HUDEP-2 (cell line): Measurements from ENCODE around the gene CEND1.

ENCODE experiments used
- DNase-seq, 76 experiments: peaks; one replicate each; lab custom pipeline; 2025; ENCODE audit not compliant: unreplicated experiment in 76 of 76; lab: John Stamatoyannopoulos, UW

The CEND1 gene

DNA sequence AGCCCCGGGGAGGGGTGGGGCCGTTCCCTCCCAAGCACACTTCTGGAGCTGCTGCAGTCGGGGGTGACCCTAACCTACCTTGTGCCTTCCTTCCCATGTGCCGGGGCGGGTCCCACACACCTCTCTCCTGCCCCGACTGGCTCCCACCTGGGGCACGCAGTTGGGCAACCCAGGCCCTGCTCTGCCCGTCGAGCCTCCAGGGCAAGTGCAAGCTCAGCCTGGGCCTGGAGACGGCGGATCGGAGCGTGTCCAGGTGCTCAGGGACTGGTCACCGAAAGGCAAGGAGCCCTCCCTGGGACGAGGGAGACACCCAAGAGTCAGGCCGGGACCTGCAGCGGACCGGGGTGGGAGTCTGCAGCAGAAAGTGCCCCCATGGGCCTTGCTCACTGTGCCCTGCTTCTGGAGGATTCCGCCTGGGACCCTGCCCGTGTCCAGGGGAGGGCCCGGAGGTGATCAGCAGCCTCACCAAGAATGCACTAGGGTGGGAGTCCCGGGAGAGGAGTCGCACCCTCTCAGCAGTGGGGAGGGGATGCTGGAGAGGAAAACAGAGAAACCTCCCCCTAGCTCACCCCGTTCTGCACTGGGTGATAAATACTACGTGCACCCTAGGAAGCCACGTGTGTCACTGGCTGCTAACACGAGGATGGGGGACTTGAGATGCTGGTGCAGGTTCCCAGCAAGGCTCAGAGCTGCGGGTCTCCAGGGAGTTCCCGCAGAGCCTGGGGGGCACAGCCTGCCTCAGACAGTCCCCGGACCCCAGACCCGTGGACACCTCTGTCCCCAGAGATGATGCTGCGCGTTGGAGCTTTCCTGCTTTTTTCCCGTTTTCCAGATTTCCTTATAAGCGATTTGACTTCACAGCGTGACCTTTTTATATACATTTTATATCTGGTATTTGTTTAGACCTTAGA is 7.4 kb downstream of the CEND1 start:
- no peak for DNase-seq

DNA sequence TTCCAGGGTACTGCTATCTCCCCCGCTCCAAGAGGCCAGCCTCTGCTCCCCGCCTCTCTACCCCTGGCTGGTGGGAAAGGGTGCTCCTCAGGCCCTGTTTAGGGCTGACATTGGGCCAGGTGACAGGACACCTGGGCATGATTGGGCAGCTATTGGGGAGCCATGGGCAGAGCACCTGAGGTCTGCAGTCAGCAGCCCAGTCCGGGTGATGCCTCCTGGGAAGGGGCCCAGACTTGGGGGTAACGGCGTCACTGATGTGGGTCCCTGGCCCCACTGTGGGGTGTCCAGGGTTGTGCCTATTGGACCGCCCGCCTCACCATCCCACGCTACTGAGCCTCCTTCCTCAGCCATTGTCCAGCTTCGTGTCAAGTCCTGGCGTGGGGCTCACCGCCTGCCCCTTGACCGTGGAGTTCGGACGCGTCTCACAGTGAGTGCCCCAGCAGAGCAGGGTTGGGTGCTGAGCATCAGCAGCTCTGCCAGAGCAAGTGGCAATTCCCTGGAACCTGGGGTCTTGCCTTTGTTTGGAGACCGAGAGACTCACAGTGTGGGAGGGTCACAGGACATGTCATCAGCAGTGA is 9.8 kb downstream of the CEND1 start:
- no peak for DNase-seq

DNA sequence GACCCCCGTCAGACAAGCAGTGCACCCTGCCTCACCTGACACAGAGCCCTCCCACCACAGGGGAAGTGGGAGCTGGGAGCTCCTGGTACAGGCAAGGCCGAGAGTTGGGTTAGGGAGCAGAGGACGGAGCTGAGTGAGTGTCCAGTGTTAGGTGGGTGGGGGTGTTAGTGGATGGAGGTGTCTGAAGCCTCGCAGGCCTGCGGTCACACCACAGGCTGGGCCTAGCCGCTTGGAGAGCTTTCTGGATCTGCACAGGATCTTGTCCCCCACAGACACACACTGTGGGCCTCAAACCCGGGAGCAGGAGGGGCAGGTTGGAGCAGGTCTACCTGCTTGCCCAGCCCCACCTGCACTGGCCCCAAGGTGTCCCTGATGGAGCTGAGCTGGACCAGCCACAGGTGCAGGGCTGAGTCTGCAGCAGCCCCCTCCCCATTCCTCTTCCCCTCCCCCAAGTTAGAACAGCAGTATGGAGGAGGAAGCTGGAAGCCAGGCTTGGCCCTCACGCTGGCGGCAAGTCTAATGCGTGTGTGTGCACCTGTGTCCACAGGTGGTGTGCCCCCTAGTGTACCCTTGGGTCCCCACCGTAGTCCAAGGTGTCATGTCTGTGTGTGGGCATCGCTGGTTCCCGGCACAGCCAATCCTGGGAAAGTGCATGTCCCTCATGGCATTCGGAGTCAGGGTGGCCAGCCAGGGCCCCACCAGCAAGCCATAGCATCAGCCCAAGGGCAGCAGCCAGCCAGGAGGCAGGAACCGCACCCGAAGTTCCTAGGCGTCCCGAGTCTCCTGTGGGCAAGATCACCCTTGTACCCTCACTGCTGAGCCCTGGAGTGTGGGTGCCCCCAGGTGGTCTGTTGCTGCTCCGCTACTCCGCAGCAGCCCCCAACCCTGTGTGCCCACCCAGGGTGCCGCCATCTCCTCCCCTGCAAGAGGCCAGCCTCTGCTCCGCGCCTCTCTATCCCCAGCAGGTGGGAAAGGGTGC is 10.6 kb downstream of the CEND1 start:
- DNase-seq: no peak

DNA sequence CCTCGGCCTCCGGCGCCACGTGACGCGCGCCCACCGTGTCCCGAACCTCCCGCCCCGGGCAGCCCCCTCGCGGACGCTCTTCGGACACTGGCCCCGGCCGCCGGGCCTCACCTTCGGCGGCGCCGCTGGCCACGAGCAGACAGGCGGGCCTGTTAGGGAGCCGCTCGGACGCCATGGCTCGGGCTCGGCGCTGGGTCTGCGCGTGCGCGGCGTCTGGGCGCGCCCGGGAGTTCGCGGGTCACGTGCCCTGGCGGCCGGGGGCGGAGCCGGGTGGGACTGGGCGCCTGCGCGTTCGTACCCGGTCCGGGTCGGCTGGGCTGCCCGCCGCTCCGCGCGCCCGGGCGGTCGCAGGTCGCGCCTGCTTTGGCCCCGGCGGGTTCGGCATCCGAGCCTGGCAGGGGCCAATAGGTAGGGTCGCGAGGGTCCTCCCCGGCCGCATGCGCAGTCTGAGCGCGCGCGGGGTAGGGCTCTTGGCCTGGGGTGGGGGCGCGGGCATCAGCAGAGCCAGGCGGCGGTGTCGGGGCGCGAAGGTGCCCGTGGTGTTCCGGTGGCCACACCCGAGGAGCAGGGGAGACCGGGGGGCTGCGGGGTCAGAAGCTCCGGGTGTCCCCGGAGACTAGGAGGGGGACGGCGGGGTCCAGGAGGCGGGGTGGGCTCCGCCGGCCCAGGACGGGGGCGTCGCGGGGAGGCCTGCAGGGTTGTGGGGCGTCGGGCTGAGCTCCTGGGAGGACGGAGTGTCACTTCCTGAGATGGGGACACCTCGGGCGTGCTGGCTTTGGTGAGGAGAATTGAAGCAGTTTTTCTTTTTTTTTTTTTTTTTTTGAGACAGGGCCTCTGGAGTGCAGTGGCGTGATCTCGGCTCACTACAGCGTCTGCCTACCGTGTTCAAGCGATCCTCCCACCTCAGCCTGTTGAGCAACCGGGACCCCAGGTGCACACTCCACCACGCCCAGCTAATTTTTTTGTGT is 12.3 kb downstream of the CEND1 start, which contains the start of gene GATD1:
Gene GATD1 (minus strand): TSS at position 200 of the 968 bp plus-strand sequence. CDS start 25 bp downstream, at position 175.
- peak in 71 of 76 experiments; percentile 40 to 94 (median 83) for DNase-seq

DNA sequence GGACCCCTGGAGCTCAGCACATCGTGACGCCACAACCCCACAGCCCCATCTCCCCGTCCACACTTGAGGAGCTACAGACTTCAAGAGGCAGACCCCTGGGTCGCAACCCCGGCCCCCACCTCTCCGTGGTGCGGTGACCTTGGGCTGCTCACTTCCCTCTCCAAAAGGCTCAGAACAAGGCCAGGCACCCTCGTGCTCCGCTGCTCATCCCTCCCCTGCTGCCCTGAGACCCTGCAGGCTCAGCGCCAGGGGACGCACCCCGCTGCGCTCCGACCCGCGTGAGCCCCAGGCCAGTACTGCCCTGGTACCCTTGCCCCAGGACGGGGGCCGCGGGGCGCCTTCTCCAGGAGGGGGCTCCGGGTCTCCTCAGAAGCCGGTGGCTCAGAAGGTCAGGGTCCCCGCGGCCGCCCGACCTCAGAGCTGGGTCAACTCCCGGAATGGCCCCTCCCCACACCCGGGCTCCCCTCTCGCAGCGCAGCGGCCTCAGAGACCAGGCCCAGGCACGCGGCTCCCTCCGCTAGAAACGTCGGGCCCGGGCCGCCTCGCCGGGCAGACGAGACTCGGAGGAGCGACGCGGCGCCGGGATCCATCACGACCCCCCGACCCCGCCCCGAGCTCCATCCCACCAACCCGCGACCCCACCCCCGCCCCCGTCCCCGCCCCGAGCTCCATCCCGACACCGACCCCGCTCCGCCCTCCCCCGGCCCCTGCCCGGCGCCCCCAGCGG is 13.2 kb downstream of the CEND1 start:
- DNase-seq: peak in 2 of 76 experiments; percentile 18 to 21

DNA sequence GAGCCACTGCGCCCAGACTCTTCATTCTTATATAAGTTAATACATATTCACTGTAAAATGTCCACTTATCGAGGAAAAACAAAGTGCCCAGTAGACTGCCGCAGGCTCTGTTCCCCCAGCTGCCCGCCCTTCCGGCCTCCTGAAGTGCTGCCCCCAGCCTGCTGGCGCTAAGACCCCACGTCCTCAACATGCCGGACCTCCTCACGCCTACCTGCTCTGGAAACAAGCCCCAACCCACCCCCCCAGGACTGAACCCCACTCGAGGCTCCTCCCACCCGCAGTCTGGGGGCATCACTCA is 13.7 kb downstream of the CEND1 start:
- DNase-seq: no peak

DNA sequence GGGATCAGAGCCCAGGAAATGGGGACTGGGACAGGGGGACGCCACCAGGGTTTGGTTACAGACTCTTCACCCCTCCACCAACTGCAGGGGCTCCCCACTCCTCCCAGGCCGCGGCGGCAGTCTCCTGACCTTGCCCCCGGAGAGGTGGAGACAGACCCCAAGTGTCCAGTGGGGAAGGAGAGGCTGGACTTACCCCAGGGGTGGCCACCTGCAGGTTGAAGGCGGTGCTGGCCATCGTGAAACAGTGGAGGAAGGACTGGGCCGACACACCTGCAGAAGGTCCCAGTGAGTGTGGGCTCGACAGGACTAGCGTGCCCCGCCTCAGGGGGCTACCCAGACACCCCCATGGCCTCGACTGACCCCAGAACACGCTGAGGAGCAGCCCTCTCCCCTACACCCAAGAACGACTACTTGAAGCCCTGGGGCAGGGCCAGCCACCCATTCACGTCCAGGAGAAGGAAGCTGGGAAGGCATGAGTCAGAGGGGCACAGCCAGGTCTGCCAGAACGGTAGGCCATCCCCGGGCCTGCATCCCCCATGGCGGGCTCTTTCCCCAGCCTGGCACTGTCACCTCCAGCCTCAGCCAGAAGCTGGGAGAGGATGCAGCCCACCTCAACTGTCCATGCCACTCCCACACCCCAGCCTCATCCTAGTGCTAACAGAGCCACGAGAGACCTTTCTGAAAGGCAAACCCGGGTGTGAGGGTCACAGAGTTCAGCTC is 14.9 kb downstream of the CEND1 start:
- DNase-seq: no peak

DNA sequence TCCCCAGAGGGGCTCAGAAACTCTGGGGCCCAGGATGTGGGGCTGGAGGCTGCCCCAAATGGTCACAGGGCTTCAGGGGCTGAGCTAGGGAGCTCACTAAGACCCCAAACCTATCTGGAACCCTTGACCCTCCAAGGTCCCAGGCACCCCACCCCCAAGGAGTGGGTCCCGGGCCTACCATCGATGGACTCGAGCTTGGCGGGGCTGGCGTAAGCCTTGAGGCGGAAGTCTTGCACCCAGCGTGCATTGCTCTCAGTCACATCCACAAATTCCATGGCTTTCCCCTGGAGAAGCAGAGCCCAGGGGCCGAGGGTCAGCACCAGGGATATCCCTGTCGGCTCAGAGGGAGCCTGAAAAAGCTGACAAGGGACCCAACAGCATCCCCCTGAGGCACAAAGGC is 16.1 kb downstream of the CEND1 start:
- no peak for DNase-seq

DNA sequence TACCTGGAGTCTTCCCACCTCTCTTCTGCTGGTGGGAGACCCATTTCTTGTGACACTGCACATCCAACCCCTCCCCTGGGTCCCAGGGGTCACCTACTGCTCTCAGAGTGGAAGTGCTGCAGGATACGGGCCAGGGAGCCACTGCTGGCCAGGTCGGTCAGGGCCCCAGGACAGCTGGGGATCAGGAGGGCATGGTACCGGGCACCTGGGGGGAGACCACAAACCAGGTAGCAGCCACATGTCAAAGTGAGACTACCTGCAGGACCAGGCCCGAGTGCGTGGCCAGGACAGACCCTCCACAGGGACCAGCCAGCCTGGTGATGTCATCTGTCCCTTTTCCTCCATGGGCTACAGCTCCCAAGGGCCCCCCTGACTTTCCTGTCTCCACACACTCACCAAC is 16.5 kb downstream of the CEND1 start:
- no peak for DNase-seq

DNA sequence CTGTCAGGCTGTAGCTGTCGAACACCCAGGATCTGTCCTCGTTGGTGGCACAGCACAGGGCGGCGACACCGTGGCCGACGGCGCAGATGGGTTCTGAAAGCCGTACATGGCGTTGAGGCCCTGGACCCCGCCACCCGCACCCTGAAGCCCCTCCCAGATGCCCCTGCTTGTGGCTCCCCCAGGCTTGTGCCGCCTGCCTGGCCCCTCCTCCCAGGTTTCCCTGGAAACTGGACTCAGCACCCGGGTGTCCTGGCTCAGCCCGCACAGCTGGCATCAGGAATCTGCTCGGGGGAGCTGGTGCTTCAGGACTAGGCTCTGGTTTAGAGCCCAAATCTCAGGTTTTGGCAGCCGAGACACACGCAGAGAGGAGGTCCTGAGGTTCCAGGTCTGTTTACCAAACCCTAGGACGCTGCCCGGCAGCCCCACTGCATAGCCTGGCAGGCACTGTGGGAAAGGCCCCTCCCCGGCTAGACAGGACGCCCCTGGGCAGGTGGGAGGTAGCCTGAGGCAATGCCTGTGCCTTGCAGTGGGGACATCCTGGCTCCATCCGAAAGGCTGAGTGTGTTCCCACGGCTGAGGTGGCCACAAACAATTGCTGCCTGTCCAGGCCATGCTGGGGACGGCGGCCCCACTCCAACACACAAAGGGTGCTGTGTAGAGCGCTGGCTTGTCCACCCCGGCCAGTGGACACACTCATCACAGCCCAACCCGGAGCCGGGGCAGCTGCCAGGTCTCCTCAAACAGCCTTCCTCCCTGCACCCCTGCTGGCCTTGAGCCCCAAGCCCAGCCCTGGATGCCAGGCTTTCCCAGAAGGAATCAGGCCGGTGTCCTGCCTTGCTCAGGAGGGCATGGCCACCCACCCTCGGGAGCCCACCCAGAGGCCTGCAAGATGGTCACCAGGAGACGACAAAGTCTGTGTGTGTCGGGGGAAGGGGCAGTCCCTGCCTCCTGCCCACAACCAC is 17.2 kb downstream of the CEND1 start:
- DNase-seq: no peak

DNA sequence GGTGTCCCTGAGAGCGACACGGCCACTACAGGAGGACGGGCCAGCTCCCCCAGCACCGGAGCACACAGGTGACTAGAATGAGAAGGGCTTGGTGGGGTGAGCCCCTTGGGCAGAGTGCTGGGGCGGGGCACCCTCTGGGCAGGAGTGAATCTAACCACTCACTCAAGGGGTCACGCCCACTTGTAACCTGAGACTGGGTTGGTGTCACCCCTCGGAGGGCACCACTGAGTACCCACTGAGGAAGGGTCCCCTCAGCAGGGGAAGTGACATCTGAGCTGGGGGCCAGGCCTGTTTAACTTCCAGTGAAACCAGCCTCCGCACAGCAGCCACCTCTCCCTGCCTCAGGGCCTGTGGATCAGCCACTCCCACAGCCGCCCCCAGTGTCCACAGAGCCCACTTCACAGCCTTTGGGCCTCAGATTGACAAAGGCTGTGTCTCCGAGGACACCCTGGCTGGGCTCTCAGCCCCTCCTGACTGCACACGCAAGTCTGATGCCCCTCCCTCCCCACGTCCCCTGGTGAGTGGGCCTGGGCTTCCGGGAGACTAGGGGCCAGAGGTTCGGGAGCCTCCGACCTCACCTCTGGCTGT is 18.2 kb downstream of the CEND1 start:
- DNase-seq: no peak

DNA sequence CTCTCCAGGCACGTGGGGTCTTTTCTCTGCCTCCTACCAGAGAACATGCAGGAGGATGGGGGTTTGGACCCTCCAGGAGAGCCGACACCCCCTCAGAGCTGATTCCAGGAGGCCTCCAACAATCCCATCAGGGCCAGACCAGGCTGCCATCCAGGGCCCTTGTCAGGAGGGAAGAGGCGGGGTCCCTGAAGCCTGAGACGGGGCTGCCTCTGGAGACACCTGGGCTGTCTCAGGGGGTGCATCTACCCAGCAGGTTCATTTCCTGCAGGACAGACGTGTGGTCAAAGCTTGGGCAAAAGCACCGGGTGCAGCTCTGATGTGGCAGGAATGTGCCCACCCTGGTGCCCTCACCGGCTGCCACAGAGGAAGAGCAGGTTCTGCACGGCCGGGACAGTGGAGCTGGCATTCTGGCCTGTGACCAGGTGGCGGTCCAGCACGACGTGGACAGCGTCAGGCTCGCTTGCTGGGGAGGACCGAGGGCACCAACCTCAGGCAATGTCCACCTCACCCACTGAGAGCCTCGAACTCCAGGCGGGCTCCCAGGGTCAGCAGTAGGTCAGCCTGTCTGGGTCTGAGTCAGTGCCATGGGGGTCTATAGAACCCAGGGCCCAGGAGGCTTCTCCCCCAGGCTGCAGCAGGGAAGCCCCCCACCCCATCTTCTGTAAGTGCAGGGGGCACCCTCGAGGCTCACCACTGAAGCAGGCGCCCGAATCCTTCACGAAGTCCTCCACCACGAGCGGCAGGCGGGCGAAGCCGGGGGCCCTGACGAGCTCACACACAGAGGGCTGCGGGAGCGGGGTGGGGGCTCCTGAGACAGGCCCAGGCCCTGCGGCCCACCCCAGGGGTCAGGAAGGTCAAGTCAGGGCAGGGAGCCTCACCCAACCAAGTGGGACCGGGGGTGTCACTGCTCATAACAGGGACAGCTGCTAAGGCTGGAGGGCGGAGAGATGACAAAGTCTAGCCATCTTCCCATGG is 19.0 kb downstream of the CEND1 start:
- no peak for DNase-seq

DNA sequence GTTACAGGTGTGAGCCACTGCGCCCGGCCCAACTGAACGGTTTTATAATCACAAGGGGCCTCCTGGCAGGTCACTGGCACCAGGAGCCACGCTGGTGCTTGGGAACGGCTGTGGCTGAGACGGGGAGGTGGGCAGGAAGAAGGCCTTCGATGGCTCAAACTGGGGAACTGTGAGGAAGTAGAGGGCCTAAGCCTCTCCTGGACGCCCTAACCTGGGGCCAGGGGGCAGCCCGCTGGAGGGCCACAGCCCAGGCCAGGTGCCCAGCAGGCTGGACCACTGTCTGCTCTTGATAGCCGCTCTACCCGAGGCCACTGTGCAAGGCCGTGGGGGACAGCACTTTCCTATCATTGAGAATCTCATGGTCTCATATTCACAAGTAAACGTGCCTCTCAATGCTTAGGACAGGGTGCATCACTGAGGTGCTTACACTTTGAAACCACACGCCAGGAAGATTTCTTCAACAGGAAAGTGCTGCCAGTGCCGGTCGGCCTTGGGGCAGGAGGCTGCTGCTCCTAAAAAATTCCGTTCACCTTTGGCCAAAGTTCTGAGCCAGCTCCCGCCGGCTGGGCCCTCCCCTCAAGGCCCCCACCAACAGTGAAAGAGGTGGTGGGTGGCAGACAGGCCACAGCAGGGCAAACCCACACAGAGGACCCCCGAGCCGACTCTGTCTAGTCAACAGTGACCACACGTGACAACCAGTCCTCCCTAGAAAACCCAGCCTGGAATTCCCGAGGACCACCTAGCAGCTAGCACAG is 19.8 kb downstream of the CEND1 start:
- DNase-seq: no peak

DNA sequence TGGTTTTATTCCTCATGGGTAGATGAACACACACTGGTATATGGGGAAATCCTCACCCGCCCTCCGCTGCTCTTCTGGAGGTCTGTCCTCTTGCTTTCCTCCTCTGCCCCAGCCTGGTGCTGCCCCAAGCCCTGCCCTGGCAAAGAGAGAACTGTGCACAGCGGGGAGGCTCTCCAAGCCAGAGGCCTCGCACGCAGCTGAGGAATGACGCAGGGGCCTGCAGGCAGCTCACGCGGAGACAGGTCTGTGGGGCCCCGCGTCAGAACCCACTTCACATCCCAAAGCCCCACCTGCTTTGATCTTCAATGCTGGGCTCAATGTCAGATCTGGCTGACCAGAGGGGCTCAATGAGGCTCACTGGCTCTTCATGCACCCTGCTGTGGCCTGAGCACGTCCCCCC is 22.7 kb downstream of the CEND1 start:
- no peak for DNase-seq

DNA sequence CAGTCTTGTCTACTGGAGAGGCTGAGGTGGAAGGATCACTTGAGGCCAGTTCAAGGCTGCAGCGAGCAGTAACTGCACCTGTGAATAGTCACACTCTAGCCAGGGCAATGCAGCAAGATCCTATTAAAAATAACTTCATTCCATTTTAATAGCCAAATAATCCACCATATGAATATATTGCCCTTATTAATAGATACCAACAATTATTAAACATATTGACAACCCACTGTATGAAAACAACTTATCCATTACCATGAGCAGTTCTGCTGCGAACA is 23.0 kb downstream of the CEND1 start:
- no peak for DNase-seq
